Upper lobe of left lung (tissue), 4 donors: Measurements from ENCODE around the gene PALLD.

Experiments
- POLR2A ChIP-seq, 4 donors: fragments of 450-650 bp; IDR thresholded peaks; one replicate each; pipeline ENCODE4 v1.5.1; 2016 to 2017; ENCODE audit warnings: antibody characterized with exemption in 4 of 4, mild to moderate bottlenecking in 2 of 4
- POLR2AphosphoS5 ChIP-seq, 2 donors: sonication (generic); formaldehyde crosslinking; IDR thresholded peaks; one replicate each; pipeline ENCODE4 v1.5.1; 2017; ENCODE audit warnings: antibody characterized with exemption in 2 of 2
- TF ChIP-seq, protein P1 (sequence below), 6 experiments: fragments of 450-650 bp in 4 of 6; fragments of 200-600 bp in 2 of 6; sonication (generic) in 2 of 6; IDR thresholded peaks; one replicate each; pipeline ENCODE4 v1.5.1; 2016 to 2019; ENCODE audit warnings: antibody characterized with exemption in 6 of 6

DNA sequence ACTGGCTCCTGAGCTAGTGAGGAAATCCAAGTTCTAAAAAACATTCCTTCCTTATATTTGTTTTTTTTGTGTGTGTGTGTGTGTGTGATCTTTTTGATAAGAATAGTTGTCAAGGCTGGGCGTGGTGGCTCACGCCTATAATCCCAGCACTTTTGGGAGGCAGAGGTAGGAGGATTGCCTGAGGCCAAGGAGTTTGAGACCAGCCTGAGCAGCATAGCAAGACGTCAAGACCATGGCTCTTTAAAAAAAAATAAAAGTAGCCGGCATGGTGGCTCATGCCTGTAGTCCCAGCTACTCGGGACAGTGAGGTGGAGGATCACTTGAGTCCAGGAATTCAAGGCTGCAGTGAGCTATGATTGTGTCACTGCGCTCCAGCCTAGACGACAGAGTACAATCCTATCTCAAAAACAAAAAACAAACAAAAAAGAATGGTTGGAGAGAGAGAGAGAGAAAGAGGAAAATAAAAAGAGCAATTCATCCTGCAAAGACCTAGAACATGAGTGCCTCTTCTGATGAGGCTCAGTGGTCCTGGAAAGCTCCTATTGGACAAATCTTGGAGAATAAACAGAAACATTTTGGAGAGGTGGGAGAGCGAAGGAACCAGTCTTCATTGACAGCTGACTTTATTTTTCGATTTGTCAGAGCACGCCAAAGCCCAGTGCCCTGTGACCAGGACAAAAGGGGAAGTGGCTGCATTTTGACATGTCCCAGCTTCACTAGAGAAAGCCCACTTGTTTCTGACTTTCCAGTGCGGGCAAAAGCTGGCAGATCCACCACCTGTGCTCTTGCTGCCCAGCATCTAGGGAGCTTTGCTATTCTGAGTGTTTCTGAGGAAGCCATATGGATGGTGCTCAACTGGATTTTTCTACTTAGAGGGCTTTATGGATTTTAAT lies 244.7 kb downstream of the PALLD start:
- TF ChIP-seq POLR2AphosphoS5 (IDR thresholded peaks at IDR 0.05) = no peak
- TF ChIP-seq, protein P1, sequence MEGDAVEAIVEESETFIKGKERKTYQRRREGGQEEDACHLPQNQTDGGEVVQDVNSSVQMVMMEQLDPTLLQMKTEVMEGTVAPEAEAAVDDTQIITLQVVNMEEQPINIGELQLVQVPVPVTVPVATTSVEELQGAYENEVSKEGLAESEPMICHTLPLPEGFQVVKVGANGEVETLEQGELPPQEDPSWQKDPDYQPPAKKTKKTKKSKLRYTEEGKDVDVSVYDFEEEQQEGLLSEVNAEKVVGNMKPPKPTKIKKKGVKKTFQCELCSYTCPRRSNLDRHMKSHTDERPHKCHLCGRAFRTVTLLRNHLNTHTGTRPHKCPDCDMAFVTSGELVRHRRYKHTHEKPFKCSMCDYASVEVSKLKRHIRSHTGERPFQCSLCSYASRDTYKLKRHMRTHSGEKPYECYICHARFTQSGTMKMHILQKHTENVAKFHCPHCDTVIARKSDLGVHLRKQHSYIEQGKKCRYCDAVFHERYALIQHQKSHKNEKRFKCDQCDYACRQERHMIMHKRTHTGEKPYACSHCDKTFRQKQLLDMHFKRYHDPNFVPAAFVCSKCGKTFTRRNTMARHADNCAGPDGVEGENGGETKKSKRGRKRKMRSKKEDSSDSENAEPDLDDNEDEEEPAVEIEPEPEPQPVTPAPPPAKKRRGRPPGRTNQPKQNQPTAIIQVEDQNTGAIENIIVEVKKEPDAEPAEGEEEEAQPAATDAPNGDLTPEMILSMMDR (IDR thresholded peaks at IDR 0.05) = no peak
- TF ChIP-seq POLR2A (IDR thresholded peaks at IDR 0.05) = no peak
